Glomerular visceral epithelial cell (primary cell): ENCODE measurements around the gene XIRP1.

Source experiments
- DNase-seq: peaks from one replicate; pipeline ENCODE4 v3.0.0-alpha.2; 2016; ENCODE audit errors: extremely low spot score

The XIRP1 gene

GRCh38 chr3:39143051-39143885, 49.1 kb downstream of the XIRP1 start:
- DNase-seq: no peak

GRCh38 chr3:39142067-39142466, 50.3 kb downstream of the XIRP1 start:
- no peak for DNase-seq

DNA sequence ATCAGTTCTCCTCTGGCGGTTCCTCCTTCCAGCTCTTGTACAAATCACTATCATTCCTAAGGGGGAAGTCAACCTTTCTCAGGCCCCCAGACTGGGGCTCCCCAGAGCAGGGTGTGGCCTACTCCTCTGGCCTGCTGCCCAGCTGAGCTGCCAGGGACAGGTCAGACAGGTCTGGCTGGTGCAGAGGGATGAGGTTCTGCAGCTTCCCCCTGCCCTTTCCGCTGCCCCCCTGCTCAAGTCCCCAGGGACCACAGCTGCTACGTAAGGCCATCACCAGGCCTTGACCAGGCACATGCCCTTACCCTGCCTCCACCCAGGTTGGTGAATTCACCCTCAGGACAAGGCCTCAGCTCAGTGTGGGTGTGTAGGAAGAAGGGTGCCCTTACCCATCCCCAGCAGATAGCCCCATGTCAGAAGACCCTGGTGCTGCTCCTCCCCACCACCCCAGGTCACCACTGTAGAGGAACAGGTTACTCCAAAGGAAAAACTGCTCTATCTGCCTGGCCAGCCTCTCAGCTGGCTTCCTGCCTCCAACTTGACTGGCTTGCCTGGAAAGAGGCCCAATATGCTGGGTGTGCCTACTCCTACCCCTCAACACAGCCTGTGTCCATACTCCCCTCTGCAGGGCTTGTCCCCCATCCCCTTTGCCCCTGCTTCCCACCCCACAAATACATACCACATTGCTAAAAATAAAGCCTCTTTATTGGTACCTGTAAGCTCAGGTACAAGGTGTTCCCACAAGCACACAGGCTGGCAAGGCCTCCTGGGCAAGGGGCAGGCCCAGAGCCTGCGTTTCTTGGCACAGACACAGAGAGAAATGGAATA, 51.0 kb downstream of the XIRP1 start:
- peak; percentile 50 for DNase-seq

GRCh38 chr3:39140341-39140971, 51.9 kb downstream of the XIRP1 start:
- DNase-seq: no peak

DNA sequence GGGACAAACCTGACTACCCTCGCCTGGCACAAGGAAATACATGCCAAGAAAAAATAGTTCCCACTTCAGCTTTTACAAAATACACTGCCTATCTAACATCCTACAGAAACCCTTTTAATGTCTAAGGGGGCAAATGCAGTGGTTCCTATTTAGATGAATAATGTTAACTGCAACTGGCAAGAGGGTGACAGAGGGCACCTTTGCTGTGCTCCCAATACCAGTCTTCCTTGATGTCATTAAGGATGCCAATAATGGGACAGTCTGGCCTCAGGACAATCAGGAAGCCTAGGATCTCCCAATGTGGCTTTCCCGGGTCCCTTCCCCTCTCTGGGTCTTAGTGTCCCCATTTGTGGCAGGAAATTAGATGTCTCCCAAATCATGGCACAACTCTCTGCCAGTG, 53.0 kb downstream of the XIRP1 start:
- DNase-seq: no peak

- DNase-seq: no peak
Measured at GRCh38 chr3:39138804-39139415, 53.5 kb downstream of the XIRP1 start.

DNA sequence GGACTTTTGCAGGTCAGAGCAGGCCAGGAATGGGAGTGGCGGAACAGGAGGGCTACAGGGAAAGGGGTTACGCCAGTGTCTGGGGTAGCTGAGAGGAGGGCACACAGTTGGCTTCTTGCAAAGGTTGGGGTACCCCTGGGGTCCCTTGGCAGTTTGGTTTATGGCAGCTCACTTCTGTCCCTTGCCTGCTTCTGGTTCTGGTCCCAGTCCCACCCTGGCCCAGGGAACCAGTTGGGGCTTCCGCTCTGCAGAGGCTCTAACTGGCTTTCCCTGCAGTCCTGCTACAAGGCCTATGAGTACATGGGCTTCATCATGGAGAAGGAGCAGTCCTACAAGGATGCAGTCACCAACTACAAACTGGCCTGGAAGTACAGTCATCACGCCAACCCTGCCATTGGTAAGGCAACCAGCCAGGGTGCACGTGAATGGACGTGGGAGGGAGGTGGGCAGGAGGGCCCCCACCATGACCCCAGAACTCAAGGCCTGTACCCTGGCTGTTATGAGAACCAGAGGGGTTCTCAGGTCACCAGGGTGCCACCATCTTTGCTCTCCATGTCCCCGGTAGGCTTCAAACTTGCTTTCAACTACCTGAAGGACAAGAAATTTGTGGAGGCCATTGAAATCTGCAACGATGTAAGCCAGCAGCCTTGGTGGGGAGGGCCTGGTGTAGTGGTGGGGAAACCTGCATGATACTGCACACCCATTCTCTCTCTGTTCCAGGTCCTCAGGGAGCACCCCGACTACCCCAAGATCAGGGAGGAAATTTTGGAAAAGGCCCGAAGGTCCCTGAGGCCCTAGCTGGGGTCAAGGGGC, 54.2 kb downstream of the XIRP1 start:
- no peak for DNase-seq

- DNase-seq: no peak
Measured at GRCh38 chr3:39137435-39137936, 54.9 kb downstream of the XIRP1 start.

- no peak for DNase-seq
Measured at GRCh38 chr3:39136533-39137434, 55.6 kb downstream of the XIRP1 start.

- DNase-seq: no peak
Measured at GRCh38 chr3:39135170-39135805, 57.1 kb downstream of the XIRP1 start.

GRCh38 chr3:39134305-39134704, 58.1 kb downstream of the XIRP1 start:
- DNase-seq: no peak

DNA sequence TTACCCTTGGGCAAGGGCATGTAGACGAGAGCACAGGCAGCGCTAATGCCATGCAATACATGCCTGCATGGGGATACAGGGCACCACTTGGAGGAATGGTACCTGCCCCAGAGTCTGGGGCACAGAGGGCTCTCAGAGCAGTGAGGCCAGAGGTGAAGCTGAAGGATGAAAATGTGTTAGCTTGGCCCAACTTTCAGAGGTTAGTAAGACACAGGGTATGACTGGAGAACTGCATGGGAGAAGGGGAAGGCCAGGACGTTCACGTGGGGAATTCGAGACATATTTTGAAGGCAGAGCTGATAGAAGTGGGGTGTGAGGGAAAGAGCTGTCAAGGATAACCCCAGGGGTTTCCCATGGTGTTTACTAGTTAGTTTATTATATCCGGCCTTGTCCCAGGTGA, 58.6 kb downstream of the XIRP1 start:
- no peak for DNase-seq
